Vagina (tissue), 2 donors: Measurements from ENCODE around the gene STXBP1. TPM values are rescaled to one million over a fixed set of nuclear protein-coding genes. Genes with fewer than 3 reads are reported as not detected.
A peak's percentile ranks its signal among the peaks of the same experiment; 100 is the strongest.

ENCODE experiments used
- DNase-seq, 2 donors: peaks; one replicate each; pipeline ENCODE4 v3.0.0-alpha.2; 2017; ENCODE audit errors: extremely low spot score in 2 of 2
- H3K27ac ChIP-seq: fragments of 200-600 bp; sonication (generic); one replicate; pipeline ENCODE4 v1.5.1; 2019
- H3K27me3 ChIP-seq: fragments of 200-600 bp; sonication (generic); one replicate; pipeline ENCODE4 v1.5.1; 2019
- H3K36me3 ChIP-seq, 2 donors: fragments of 200-600 bp; sonication (generic); one replicate each; pipeline ENCODE4 v1.5.1; 2017 to 2019
- H3K4me1 ChIP-seq: fragments of 200-600 bp; sonication (generic); one replicate; pipeline ENCODE4 v1.5.1; 2019
- H3K4me3 ChIP-seq, 2 donors: fragments of 200-600 bp; sonication (generic); 1 replicate in 1 of 2; 2 replicates in 1 of 2; pipeline ENCODE4 v1.5.1; 2016 to 2019
- H3K9me3 ChIP-seq: fragments of 200-600 bp; sonication (generic); one replicate; pipeline ENCODE4 v1.5.1; 2019
- CTCF ChIP-seq, 3 experiments: fragments of 450-650 bp in 2 of 3; fragments of 200-600 bp in 1 of 3; sonication (generic) in 1 of 3; IDR thresholded peaks; one replicate each; pipeline ENCODE4 v1.5.1; 2017 to 2019; ENCODE audit warnings: antibody characterized with exemption in 3 of 3, mild to moderate bottlenecking in 2 of 3, moderate library complexity in 2 of 3
- POLR2A ChIP-seq, 2 donors: fragments of 450-650 bp; IDR thresholded peaks; one replicate each; pipeline ENCODE4 v1.6.1; 2017; ENCODE audit warnings: antibody characterized with exemption in 2 of 2, mild to moderate bottlenecking in 2 of 2, moderate library complexity in 2 of 2
- POLR2AphosphoS5 ChIP-seq, 2 donors: sonication (generic); formaldehyde crosslinking; IDR thresholded peaks; one replicate each; pipeline ENCODE4 v1.9.0; 2017; ENCODE audit warnings: antibody characterized with exemption in 2 of 2, mild to moderate bottlenecking in 2 of 2, low read depth in 1 of 2; ENCODE audit not compliant: insufficient read depth in 1 of 2
- intact Hi-C: fragments of 100-400 bp; cut with DNase I; formaldehyde crosslinking; loops from one replicate; pipeline ENCODE4 v1.15.1; 2023
- total RNA-seq: library from RNA; depleted of rRNA; stranded (reverse); fragments of >200 nt; gene quantifications from one replicate; pipeline ENCODE4 v1.2.3, GENCODE V29; 2016

STXBP1 gene
- total RNA-seq, 1 donor from 2014 or later = 56.2 TPM

- intact Hi-C loops = no loop called here
- peaks cover 0 to 24% of the 10 kb centered on the region in 2 donors for H3K36me3 ChIP-seq
- no peaks in the 10 kb centered on the region for H3K9me3 ChIP-seq
- no peaks in the 10 kb centered on the region for H3K4me1 ChIP-seq
- H3K27me3 ChIP-seq = no peaks in the 10 kb centered on the region
- H3K27ac ChIP-seq = no peak overlapping the region
- no peak for TF ChIP-seq CTCF (IDR thresholded peaks at IDR 0.05)
- TF ChIP-seq POLR2AphosphoS5 (IDR thresholded peaks at IDR 0.05; ENCODE audit: insufficient read depth in 1 of 2, low read depth in 1 of 2) = no peak
- TF ChIP-seq POLR2A (IDR thresholded peaks at IDR 0.05) = no peak
- DNase-seq = no peak
- H3K4me3 ChIP-seq = no peak overlapping the region
These were observed 78.7 kb downstream of the STXBP1 start for GRCh38 chr9:127690735-127691134.

DNA sequence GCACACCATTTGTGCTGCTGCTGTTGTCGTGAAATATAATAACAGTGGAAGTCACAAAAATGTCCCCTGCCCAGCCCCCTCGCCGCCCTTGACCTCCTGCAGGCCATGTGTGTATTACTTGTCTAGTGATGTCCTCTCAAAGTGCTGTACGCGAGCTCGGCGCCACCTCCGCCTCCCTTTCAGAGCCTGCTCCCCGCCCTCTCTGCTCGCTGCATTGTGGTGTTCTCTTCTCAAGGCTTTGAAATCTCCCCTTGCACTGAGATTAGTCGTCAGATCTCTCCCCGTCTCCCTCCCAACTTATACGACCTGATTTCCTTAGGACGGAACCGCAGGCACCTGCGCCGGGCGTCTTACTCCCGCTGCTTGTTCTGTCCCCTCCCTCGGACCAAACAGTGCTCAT is 80.0 kb downstream of the STXBP1 start:
- Histone ChIP-seq H3K4me3 (no peak overlapping the region), H3K27me3 (no peaks in the 10 kb centered on the region), H3K9me3 (no peaks in the 10 kb centered on the region), H3K4me1 (no peaks in the 10 kb centered on the region), H3K36me3 (peaks cover 0 to 15% of the 10 kb centered on the region in 2 donors), H3K27ac (no peak overlapping the region)
- no peak for DNase-seq
- intact Hi-C loops = no loop called here
- no peak for TF ChIP-seq POLR2A (IDR thresholded peaks at IDR 0.05)
- TF ChIP-seq POLR2AphosphoS5 (IDR thresholded peaks at IDR 0.05; ENCODE audit: insufficient read depth in 1 of 2, low read depth in 1 of 2) = no peak

- no peaks in the 10 kb centered on the region for H3K9me3 ChIP-seq
- intact Hi-C loops = no loop called here
These were observed 81.1 kb downstream of the STXBP1 start for GRCh38 chr9:127693143-127693542.

GRCh38 chr9:127693697-127694096 is 81.6 kb downstream of the STXBP1 start:
- peaks cover 0 to 7% of the 10 kb centered on the region in 2 donors for H3K36me3 ChIP-seq

More at GRCh38 chr9:127693143-127693542, 81.1 kb downstream of the STXBP1 start:
- Histone ChIP-seq H3K4me1 (no peaks in the 10 kb centered on the region), H3K36me3 (peaks cover 0 to 12% of the 10 kb centered on the region in 2 donors), H3K4me3 (no peak overlapping the region), H3K27me3 (no peaks in the 10 kb centered on the region), H3K27ac (no peak overlapping the region)
- DNase-seq = no peak
- TF ChIP-seq CTCF (IDR thresholded peaks at IDR 0.05) (no peak), POLR2AphosphoS5 (IDR thresholded peaks at IDR 0.05; ENCODE audit: insufficient read depth in 1 of 2, low read depth in 1 of 2) (no peak), POLR2A (IDR thresholded peaks at IDR 0.05) (no peak)

GRCh38 chr9:127694890-127695720 is 83.0 kb downstream of the STXBP1 start:
- Histone ChIP-seq H3K27me3 (no peaks in the 10 kb centered on the region), H3K4me3 (no peak overlapping the region), H3K36me3 (peaks cover 0 to 5% of the 10 kb centered on the region in 2 donors), H3K27ac (peak overlapping the region; percentile 87), H3K9me3 (no peaks in the 10 kb centered on the region), H3K4me1 (peaks cover 7% of the 10 kb centered on the region)
- intact Hi-C loops = no loop called here
- TF ChIP-seq CTCF (IDR thresholded peaks at IDR 0.05) (no peak), POLR2A (IDR thresholded peaks at IDR 0.05) (no peak), POLR2AphosphoS5 (IDR thresholded peaks at IDR 0.05; ENCODE audit: insufficient read depth in 1 of 2, low read depth in 1 of 2) (no peak)
- DNase-seq = no peak

More at GRCh38 chr9:127693697-127694096, 81.6 kb downstream of the STXBP1 start:
- TF ChIP-seq POLR2AphosphoS5 (IDR thresholded peaks at IDR 0.05; ENCODE audit: insufficient read depth in 1 of 2, low read depth in 1 of 2) = no peak
- Histone ChIP-seq H3K9me3 (no peaks in the 10 kb centered on the region), H3K27me3 (no peaks in the 10 kb centered on the region), H3K27ac (no peak overlapping the region), H3K4me1 (no peaks in the 10 kb centered on the region), H3K4me3 (no peak overlapping the region)
- intact Hi-C loops = no loop called here
- no peak for DNase-seq

GRCh38 chr9:127697575-127697974 is 85.5 kb downstream of the STXBP1 start:
- H3K27me3 ChIP-seq = no peaks in the 10 kb centered on the region
- intact Hi-C loops = loop anchor here (2.0 kb wide), 1 partner anchor 35 kb away; no protein-coding TSS in a partner anchor
- TF ChIP-seq POLR2AphosphoS5 (IDR thresholded peaks at IDR 0.05; ENCODE audit: insufficient read depth in 1 of 2, low read depth in 1 of 2) (no peak), POLR2A (IDR thresholded peaks at IDR 0.05) (no peak), CTCF (IDR thresholded peaks at IDR 0.05) (no peak)
- H3K9me3 ChIP-seq = no peaks in the 10 kb centered on the region
- H3K27ac ChIP-seq = peak overlapping the region; percentile 87
- H3K4me3 ChIP-seq = no peak overlapping the region
- DNase-seq = no peak
- H3K36me3 ChIP-seq = no peaks in the 10 kb centered on the region
- peaks cover 9% of the 10 kb centered on the region for H3K4me1 ChIP-seq
